Tibial nerve (tissue), 4 donors: ENCODE measurements around the gene DNPH1. TPM values are rescaled to one million over a fixed set of nuclear protein-coding genes. Genes with fewer than 3 reads are reported as not detected.

Experiments
- DNase-seq, 2 donors: peaks; one replicate each; pipeline ENCODE4 v3.0.0-alpha.2; 2019; ENCODE audit warnings: low spot score in 2 of 2
- H3K27ac ChIP-seq, 4 donors: fragments of 200-600 bp; sonication (generic) in 3 of 4; one replicate each; pipeline ENCODE4 v1.5.1; 2017 to 2019; ENCODE audit warnings: mild to moderate bottlenecking in 1 of 4
- H3K27me3 ChIP-seq, 2 donors: fragments of 200-600 bp; sonication (generic) in 1 of 2; one replicate each; pipeline versions ENCODE4 v1.5.1 to v1.6.0; 2017 to 2019
- H3K36me3 ChIP-seq, 3 donors: fragments of 200-600 bp; sonication (generic); one replicate each; pipeline ENCODE4 v1.5.1; 2018 to 2019
- H3K4me1 ChIP-seq, 4 donors: fragments of 200-600 bp; sonication (generic) in 3 of 4; one replicate each; pipeline ENCODE4 v1.5.1; 2017 to 2019
- H3K4me3 ChIP-seq, 4 donors: fragments of 200-600 bp; sonication (generic) in 3 of 4; one replicate each; pipeline ENCODE4 v1.5.1; 2017 to 2019; ENCODE audit warnings: mild to moderate bottlenecking in 1 of 4, moderate library complexity in 1 of 4
- H3K9me3 ChIP-seq, 4 donors: fragments of 200-600 bp; sonication (generic) in 3 of 4; one replicate each; pipeline ENCODE4 v1.5.1; 2017 to 2019
- CTCF ChIP-seq, 5 experiments: fragments of 200-600 bp in 3 of 5; fragments of 450-650 bp in 2 of 5; sonication (generic) in 3 of 5; IDR thresholded peaks; one replicate each; pipeline ENCODE4 v1.5.1; 2016 to 2019; ENCODE audit warnings: antibody characterized with exemption in 5 of 5, mild to moderate bottlenecking in 3 of 5, moderate library complexity in 2 of 5
- EP300 ChIP-seq, 2 donors: sonication (generic); formaldehyde crosslinking; IDR thresholded peaks; one replicate each; pipeline ENCODE4 v1.6.1; 2017; ENCODE audit warnings: antibody characterized with exemption in 2 of 2, mild to moderate bottlenecking in 1 of 2
- POLR2A ChIP-seq, 2 donors: fragments of 450-650 bp; IDR thresholded peaks; one replicate each; pipeline ENCODE4 v1.6.1; 2017; ENCODE audit warnings: antibody characterized with exemption in 2 of 2, mild to moderate bottlenecking in 2 of 2, moderate library complexity in 2 of 2
- WGBS, 2 donors: methylation state at CpG; one replicate each; pipeline ENCODE4 v1.1.5; 2018; 5-methylcytosine and 5-hydroxymethylcytosine counted together
- total RNA-seq, 4 donors: library from RNA; depleted of rRNA; stranded (reverse); fragments of >200 nt; gene quantifications; one replicate each; pipeline ENCODE4 v1.1.0, GENCODE V29; 2016

The DNPH1 gene
- 100 to 1,000 TPM in 2 of 4 donors, 10 to 100 TPM in 2; 61.8 to 114 (median 101) TPM for total RNA-seq

DNA sequence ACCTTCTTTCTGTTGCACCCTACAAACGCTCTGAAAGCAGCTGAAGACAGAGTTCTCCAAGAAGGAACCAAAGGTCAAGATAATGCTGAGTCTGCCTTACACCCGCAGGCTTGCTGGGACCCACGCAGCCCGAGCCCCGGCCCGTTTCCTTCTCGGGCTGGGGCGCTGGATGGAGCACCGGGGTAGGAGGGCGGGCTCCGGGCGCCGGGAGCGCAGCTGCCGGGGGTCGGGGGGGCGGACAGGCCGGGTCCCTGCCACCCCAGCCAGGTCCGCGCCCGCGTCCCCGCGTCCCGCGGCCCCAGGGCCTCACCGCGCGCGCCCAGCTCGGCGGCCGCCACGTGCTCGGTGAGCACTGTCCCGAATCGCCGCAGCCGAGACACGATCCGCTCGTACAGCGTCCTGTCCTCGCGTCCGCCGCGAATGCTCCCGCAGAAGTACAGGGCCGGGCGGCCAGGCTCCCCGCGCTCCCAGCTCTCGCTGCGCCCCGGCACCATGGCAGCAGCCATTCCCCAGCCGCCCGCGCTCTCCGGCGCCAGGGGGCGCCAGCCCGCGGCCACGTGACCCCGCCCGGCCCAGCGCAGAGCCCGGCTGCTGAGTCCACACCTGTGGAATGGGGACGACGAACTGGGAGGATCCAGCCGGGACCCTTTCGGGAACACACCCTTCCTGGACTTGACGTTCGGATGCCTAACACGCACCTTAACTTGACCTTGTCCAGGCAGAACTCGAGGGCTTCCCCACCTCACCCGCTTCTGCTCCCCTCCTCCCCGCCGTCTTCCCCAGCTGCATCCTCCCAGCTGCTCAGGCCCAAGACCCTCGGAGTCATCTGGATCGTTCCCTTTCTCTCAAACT is at the start of gene DNPH1:
DNPH1 (minus strand) TSS at position 531 of the 852 bp plus-strand sequence; CDS start at position 506, 25 bp downstream.
- WGBS, 2 donors: 3 to 6% methylated on average over 22 to 42 of the region's 82 CpGs
- Histone ChIP-seq H3K27me3 (no peaks in the 10 kb centered on the region), H3K4me3 (peak within 1 kb of the TSS; percentile 50 to 78 (median 62)), H3K4me1 (peaks cover 0 to 20% (median 6%) of the 10 kb centered on the region in 4 donors), H3K36me3 (peaks cover 0 to 20% (median 0%) of the 10 kb centered on the region in 3 donors), H3K27ac (peak within 1 kb of the TSS in 2 of 4 donors; percentile 74 to 87), H3K9me3 (no peaks in the 10 kb centered on the region)
- peak; percentile 51 to 67 for DNase-seq
- TF ChIP-seq CTCF (IDR thresholded peaks at IDR 0.05) (peak; percentile 96 to 98 (median 97)), EP300 (IDR thresholded peaks at IDR 0.05) (peak in 1 of 2 donors; percentile 26), POLR2A (IDR thresholded peaks at IDR 0.05) (peak in 1 of 2 donors; percentile 33)

- Histone ChIP-seq H3K27me3 (peaks cover 0 to 68% of the 10 kb centered on the region in 2 donors), H3K27ac (peak overlapping the region in 1 of 4 donors; percentile 45), H3K9me3 (no peaks in the 10 kb centered on the region), H3K36me3 (no peaks in the 10 kb centered on the region), H3K4me3 (no peak overlapping the region), H3K4me1 (peaks cover 0 to 24% (median 11%) of the 10 kb centered on the region in 4 donors)
- TF ChIP-seq CTCF (IDR thresholded peaks at IDR 0.05) (no peak), EP300 (IDR thresholded peaks at IDR 0.05) (no peak), POLR2A (IDR thresholded peaks at IDR 0.05) (no peak)
- 61 to 64% methylated on average over 4 of the region's 4 CpGs for WGBS, 2 donors
- DNase-seq: no peak
Measured at GRCh38 chr6:43278524-43279078, 49.3 kb upstream of the DNPH1 start.

- no peak overlapping the region for H3K4me3 ChIP-seq
- peak overlapping the region in 1 of 4 donors; percentile 45 for H3K27ac ChIP-seq
- TF ChIP-seq POLR2A (IDR thresholded peaks at IDR 0.05) (no peak), CTCF (IDR thresholded peaks at IDR 0.05) (no peak), EP300 (IDR thresholded peaks at IDR 0.05) (no peak)
- WGBS, 2 donors: 71 to 74% methylated on average over 13 of the region's 13 CpGs
- no peaks in the 10 kb centered on the region for H3K9me3 ChIP-seq
- H3K27me3 ChIP-seq: peaks cover 0 to 66% of the 10 kb centered on the region in 2 donors
- H3K36me3 ChIP-seq: no peaks in the 10 kb centered on the region
- no peak for DNase-seq
- peaks cover 0 to 24% (median 11%) of the 10 kb centered on the region in 4 donors for H3K4me1 ChIP-seq
Measured at GRCh38 chr6:43277643-43278523, 48.6 kb upstream of the DNPH1 start.

GRCh38 chr6:43277306-43277642 is 48.0 kb upstream of the DNPH1 start:
- no peak for DNase-seq
- H3K4me1 ChIP-seq: peaks cover 0 to 24% (median 11%) of the 10 kb centered on the region in 4 donors
- TF ChIP-seq CTCF (IDR thresholded peaks at IDR 0.05) (no peak), EP300 (IDR thresholded peaks at IDR 0.05) (no peak), POLR2A (IDR thresholded peaks at IDR 0.05) (no peak)

More at GRCh38 chr6:43277306-43277642, 48.0 kb upstream of the DNPH1 start:
- Histone ChIP-seq H3K27me3 (peaks cover 0 to 62% of the 10 kb centered on the region in 2 donors), H3K9me3 (no peaks in the 10 kb centered on the region), H3K4me3 (no peak overlapping the region), H3K36me3 (no peaks in the 10 kb centered on the region), H3K27ac (peak overlapping the region in 1 of 4 donors; percentile 43)
- 86 to 87% methylated on average over 6 of the region's 6 CpGs for WGBS, 2 donors
